HG03064 (cell line): ENCODE results near the gene CS.
A peak's percentile ranks its signal among the peaks of the same experiment; 100 is the strongest.
"Not testable (repeated sequence)": the region's sequence is repeated elsewhere in the genome, so short reads cannot be mapped to it uniquely, and the experiment has no call there.

Experiments
- ATAC-seq: cut with Tn5 transposase; IDR thresholded peaks from one replicate; pipeline ENCODE4 v1.9.1; 2021; ENCODE audit warnings: low read depth; ENCODE audit not compliant: unreplicated experiment

CS gene

GRCh38 chr12:56282579-56282978, 17.6 kb downstream of the CS start:
- no peak for ATAC-seq

DNA sequence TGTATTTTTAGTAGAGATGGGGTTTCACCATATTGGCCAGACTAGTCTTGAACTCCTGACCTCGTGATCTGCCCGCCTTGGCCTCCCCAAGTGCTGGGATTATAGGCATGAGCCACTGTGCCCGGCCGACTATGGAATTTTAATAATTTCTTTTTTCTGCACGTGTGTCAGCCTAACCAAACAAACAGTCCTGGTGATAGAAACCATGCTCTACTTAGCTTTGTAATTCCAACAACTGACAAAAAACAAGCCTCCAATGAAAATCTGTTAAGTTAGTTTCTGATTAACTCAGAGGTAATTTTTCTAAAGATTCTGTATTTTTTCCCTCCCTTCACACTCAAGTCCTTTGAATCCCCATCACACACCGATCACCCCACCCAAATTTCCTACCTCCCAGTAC, 18.1 kb downstream of the CS start:
- ATAC-seq = no peak

DNA sequence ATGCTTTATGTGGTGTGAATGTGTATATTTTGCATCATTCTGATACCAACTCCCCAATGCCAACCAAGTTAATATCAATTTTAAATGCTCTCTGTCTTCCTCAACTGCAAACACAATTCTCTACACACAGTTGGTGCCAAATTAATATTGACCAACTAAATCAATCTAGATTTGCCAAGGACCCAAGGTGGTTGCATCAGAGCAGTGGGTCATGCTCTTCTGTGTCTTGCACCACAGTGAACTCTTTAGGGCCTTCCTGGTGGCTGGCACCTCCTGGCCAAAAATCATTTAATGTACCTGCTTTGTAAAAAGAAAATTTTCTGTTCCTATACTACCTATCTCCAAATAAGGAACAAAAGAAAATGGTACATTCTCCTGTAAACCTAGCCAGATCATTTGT, 19.3 kb downstream of the CS start:
- ATAC-seq = no peak

DNA sequence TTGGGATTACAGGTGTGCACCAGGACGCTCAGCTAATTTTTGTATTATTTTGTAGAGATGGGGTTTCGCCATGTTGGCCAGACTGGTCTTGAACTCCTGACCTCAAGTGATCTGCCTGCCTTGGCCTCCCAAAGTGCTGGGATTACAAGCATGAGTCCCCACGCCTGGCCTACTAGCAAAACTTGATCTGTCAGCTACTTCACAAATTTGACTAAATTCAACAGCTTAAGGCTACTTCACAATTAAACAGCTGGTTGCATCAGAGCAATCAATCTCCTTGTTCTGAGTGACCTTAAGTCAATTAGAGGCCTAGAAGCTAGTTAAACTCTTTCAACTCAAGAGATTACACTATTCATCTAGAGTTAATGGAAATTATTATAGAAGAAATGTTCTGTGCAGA, 21.2 kb downstream of the CS start:
- no peak for ATAC-seq

DNA sequence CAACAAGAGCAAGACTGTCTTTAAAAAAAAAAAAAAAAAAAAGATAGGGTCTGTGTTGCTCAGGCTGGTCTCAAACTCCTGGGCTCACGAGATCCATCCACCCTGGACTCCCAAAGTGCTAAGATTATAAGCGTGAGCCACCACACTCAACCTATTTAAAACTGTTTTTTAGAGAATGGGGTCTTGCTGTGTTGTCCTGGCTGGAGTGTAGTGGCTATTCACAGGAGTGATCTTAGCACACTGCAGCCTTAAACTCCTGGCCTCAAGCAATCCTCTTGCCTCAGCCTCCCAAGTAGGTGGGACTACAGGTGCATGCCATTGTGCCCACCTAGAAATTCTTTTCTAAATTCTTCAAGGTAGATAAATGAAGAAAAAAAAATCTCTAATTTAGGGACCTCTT, 25.8 kb downstream of the CS start:
- ATAC-seq = no peak

- ATAC-seq = not testable (repeated sequence)
These were observed 27.7 kb downstream of the CS start for GRCh38 chr12:56272468-56272867.

DNA sequence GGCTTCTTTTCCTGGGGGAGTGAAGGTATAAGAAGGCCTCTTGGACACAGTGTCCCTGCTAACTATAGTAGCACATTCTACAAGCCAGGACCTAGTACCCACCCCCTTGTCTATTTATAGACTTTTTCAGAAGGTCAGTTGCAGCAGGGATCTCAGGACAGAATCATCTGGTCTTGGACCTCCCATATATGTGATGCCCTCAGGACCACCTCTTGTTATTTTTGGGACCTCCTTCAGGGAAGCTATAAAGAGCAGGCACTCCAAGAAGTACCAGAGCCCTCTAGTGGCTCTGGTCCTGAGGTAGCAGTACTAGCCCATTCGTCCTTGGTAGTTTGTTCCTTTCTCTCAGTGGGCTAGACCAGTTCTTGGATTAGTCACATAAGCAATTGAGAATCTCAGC, 29.1 kb downstream of the CS start:
- no peak for ATAC-seq

DNA sequence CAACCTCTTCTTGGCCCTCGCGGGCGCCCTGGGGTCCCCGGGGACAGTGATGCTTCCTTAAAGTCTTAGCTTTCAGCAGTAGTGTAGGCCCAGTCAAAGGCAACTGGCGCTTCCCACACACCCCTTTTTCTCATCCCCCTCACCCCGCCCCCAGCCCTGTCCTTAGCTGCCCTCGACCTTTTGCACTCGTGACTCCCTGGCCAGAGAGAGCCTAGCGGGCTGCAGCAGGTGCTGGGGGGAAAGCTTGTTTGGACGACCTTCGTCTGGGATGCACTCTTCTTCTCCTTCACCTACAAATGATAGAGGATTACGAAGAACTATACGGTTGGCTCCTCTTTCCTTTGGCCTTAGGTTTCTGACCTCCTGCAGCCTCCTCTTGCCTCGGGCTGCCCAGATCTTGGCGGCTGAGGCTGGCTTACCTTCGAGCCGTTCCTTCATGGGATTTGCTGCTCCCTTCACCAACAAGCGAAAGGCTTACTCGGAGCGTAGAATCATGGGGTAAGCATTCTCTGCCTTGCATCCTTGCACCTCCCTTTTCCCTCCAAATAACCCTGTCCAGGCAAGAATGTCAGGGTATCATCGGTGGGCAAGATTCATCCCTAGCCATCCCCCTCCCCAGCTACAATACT, 32.6 kb downstream of the CS start:
- peak; percentile 6 for ATAC-seq

DNA sequence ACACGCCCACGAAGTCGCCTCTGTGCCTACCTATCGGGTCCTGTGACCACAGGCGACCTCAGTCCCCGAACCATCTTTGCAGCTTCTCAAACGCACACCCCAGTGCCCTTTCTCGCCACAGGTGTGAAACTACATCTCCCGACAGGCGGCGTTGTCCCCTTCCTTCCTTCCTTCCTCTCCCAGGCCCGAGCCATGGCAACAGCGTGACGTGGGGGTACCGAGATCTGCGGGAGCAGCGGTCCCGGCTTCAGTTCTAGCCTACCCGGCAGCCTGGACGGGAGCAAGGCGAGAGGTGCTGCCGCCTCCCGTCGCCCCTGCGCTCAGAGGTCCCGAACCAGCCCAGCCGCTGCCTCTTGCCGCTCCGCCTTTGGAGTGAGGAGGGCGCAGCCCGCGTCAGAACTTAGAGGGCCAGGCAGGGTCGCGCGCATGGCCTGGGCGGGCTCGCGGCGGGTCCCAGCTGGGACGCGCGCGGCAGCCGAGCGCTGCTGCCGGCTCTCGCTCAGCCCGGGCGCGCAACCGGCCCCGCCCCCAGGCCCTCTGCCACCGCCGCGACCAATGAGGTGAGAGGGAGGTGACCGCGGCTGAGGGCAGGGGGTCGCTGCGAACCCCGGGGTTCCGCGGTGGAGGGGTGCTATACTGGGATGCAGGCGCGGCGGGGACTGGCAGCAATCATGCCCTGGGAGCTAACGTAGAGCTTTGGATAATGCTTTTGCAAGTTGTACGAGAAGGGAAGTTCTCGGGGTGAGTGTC, 33.3 kb downstream of the CS start, which contains the start of gene COQ10A:
Gene COQ10A (plus strand): TSS at position 250 of the 750 bp plus-strand sequence. CDS start 177 bp downstream, at position 427.
- ATAC-seq = peak; percentile 90

DNA sequence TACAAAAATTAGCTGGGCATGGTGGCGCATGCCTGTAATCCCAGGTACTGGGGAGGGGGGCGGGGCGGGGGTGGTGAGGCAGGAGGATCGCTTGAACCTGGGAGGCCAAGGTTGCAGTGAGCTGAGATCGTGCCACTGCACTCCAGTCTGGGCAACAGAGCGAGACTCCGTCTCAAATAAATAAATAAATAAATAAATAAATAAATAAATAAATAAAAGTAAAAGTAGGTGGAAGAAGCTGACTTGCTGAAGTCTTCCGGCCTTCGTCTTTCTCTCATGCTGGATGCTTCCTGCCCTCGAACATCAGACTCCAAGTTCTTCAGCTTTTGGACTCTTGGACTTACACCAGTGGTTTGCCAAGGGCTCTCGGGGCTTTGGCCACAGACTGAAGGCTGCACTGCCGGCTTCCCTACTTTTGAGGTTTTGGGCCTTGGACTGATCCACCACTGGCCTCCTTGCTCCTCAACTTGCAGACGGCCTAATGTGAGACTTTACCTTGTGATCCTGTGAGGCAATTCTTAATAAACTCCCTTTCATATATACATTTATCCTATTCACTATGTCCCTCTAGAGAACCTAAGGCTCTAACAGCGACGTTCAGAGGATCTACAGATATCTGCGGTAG, 34.0 kb downstream of the CS start:
- not testable (repeated sequence) for ATAC-seq

DNA sequence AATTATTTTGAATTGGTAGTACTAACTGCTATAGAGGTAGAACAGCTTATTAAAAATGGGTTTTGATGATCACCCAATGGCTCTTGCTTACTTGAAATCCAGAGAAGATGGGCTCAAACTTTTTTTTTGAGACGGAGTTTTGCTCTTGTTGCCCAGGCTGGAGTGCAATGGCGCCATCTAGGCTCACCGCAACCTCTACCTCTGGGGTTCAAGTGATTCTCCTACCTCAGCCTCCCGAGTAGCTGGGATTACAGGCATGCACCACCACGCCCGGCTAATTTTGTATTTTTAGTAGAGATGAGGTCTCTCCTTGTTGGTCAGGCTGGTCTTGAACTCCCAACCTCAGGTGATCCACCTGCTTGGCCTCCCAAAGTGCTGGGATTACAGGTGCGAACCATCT, 37.2 kb downstream of the CS start:
- not testable (repeated sequence) for ATAC-seq

GRCh38 chr12:56261503-56262232, 38.5 kb downstream of the CS start:
- no peak for ATAC-seq

DNA sequence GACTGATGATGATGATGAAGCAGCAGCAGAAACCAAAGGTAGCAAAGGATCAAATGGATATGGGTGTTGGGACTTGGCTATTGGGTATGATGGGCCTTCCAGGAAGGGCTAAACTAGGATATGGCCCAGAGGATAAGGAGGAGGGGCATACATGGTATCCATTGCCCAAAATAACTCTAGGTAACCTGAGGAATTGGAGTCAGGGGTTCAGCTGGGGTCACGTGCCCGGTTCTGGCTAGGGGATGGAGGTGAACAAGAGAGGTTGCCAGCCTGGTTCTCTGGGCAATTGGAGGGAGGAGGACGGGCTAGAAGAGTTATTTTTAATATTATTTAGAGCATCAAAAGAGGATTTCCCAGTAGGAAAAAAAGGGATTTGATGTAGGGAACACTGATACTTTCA, 39.2 kb downstream of the CS start:
- ATAC-seq = no peak

GRCh38 chr12:56260380-56260779, 39.8 kb downstream of the CS start:
- ATAC-seq = no peak

- no peak for ATAC-seq
These were observed 41.3 kb downstream of the CS start for GRCh38 chr12:56258820-56259183.

DNA sequence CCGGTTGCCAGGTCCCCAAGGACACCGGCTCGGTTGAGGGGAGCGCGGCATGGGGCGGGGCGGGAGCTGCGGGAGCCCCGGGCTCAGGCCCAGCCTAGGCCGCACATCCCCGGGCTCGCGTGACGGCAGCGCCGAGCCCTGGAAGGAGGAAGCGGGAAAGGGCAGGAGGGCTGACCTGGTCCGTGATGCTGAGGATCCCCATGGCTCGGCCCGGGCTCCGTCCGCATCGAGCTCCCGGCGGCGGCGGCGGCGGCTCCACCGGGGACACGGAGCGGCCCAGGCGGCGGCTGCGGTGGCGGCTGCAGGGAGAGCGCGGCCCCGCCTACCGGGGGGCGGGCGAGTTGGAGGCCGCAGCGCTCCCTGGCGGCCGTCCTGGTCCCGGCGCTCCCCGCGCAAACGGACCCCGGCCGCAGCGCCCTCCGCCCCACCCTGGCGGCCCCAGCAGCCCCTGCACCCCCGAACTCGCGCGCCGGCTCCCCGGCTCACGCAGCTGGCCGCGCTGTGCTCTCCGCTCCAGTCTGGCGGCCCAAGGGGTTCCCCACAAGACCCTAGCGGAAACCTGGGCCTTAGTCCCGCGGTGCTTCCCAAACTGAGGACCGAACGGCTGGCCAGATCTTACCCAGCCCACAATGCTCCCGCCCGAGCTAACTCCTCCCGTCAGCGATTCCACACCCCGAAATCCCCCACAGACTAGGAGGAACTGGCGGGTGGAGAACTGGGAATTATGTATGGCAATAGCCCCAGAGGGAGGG, 41.9 kb downstream of the CS start, which contains the start of gene ANKRD52:
Gene ANKRD52 (minus strand): TSS at position 317 of the 752 bp plus-strand sequence. CDS start 115 bp downstream, at position 202.
- ATAC-seq = peak; percentile 80

- peak; percentile 20 for ATAC-seq
These were observed 42.6 kb downstream of the CS start for GRCh38 chr12:56257491-56258067.

- ATAC-seq = no peak
These were observed 43.1 kb downstream of the CS start for GRCh38 chr12:56257071-56257470.

- ATAC-seq = no peak
These were observed 43.7 kb downstream of the CS start for GRCh38 chr12:56256326-56256960.
